Neural progenitor cell (in vitro differentiated cells): Measurements from ENCODE around the gene MTR.

ENCODE experiments used
- EZH2 ChIP-seq: fragments of 200-600 bp; sonication (generic); IDR thresholded peaks from 2 replicates; pipeline ENCODE4 v1.6.1; 2017; ENCODE audit warnings: antibody characterized with exemption, mild to moderate bottlenecking, moderate library complexity
- EZH2phosphoT487 ChIP-seq: fragments of 200-600 bp; sonication (generic); IDR thresholded peaks from 2 replicates; pipeline ENCODE4 v1.6.1; 2017; ENCODE audit warnings: antibody characterized with exemption
- TF ChIP-seq, protein P1 (sequence below): fragments of 200-600 bp; sonication (generic); IDR thresholded peaks from 2 replicates; pipeline ENCODE4 v1.5.1; 2017; ENCODE audit warnings: antibody characterized with exemption, mild to moderate bottlenecking

DNA sequence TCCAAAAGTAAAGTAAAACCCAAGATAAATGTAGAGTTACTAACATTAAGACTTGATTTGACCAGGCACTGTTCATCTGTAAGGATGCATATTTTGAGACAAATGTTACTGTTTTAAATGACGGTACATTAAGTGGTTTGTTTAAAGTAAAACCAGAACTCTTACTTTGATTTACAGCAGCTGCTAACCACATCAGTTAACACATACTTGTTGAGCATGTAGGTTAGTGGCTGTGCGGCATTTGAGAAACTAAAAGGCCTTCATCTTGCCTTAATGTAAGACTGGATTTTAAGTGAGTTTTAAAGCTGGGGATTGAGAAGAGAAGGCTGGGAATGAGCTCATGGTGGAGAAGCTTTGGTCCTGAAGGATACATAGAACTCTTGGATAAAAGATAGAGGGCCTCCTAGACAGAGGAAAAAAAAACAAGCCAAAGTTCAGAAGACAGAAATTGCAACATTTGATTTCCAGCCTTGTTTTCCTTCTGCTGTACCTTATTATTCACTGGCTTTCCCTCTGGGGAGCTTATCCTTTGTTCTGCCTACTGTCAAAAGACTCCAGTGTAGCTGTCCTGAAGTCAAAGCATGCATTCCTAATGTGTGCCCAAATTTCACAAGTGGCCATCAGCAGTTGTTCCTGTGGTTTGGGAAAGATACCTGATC lies 66.6 kb downstream of the MTR start:
- TF ChIP-seq, protein P1, sequence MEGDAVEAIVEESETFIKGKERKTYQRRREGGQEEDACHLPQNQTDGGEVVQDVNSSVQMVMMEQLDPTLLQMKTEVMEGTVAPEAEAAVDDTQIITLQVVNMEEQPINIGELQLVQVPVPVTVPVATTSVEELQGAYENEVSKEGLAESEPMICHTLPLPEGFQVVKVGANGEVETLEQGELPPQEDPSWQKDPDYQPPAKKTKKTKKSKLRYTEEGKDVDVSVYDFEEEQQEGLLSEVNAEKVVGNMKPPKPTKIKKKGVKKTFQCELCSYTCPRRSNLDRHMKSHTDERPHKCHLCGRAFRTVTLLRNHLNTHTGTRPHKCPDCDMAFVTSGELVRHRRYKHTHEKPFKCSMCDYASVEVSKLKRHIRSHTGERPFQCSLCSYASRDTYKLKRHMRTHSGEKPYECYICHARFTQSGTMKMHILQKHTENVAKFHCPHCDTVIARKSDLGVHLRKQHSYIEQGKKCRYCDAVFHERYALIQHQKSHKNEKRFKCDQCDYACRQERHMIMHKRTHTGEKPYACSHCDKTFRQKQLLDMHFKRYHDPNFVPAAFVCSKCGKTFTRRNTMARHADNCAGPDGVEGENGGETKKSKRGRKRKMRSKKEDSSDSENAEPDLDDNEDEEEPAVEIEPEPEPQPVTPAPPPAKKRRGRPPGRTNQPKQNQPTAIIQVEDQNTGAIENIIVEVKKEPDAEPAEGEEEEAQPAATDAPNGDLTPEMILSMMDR, result no peak
- no peak for TF ChIP-seq EZH2
- no peak for TF ChIP-seq EZH2phosphoT487
